Measurements from ENCODE around the gene RHBDF1.

DNA sequence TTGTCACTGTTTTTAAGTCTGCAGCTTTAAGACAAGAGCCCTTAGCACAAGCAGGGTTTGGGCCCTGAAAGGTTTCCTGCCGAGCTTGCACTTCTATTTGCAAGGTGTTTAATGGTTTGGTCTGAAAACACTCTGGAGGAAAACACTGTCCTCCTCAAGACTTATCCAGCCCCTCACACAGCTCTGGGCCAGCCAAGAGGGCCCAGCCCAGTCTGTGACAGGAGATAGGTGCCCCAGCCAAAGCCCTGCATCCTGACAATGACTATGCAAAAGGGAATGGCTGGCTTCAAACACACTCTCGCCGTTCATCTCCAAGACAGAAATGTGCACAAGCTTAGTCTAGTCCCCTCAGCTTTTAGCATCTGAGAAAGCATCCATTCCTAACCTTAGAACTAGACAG lies 32.5 kb upstream of the RHBDF1 start:
- TF ChIP-seq U2AF1 (optimal IDR thresholded peaks at IDR 0.05; ENCODE audit: low read depth, low read length) = no peak
- TF ChIP-seq, protein P1, sequence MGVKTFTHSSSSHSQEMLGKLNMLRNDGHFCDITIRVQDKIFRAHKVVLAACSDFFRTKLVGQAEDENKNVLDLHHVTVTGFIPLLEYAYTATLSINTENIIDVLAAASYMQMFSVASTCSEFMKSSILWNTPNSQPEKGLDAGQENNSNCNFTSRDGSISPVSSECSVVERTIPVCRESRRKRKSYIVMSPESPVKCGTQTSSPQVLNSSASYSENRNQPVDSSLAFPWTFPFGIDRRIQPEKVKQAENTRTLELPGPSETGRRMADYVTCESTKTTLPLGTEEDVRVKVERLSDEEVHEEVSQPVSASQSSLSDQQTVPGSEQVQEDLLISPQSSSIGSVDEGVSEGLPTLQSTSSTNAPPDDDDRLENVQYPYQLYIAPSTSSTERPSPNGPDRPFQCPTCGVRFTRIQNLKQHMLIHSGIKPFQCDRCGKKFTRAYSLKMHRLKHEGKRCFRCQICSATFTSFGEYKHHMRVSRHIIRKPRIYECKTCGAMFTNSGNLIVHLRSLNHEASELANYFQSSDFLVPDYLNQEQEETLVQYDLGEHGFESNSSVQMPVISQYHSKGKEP (CRISPR knock-in tag; IDR thresholded peaks at IDR 0.05) = no peak

All from HepG2 (cell line).